ENCODE measurements around the gene UGT1A9. TPM values are rescaled to one million over a fixed set of nuclear protein-coding genes. Genes with fewer than 3 reads are reported as not detected.

The UGT1A9 gene
- total RNA-seq, 2 donors from 2014 or later = not detected

GRCh38 chr2:233794128-233794658, 122.5 kb downstream of the UGT1A9 start:
- Histone ChIP-seq H3K27ac (no peak overlapping the region), H3K36me3 (no peaks in the 10 kb centered on the region), H3K4me3 (no peak overlapping the region), H3K9me3 (no peaks in the 10 kb centered on the region), H3K4me1 (no peaks in the 10 kb centered on the region), H3K27me3 (no peaks in the 10 kb centered on the region)
- peak; percentile 36 for DNase-seq (ENCODE audit: low spot score)
- no peak for TF ChIP-seq CTCF (IDR thresholded peaks at IDR 0.05)

- peak; percentile 43 for DNase-seq (ENCODE audit: low spot score)
- Histone ChIP-seq H3K27ac (no peak overlapping the region), H3K9me3 (no peaks in the 10 kb centered on the region), H3K36me3 (no peaks in the 10 kb centered on the region), H3K4me1 (no peaks in the 10 kb centered on the region), H3K4me3 (no peak overlapping the region), H3K27me3 (no peaks in the 10 kb centered on the region)
- TF ChIP-seq CTCF (IDR thresholded peaks at IDR 0.05) = no peak
These were observed 124.1 kb downstream of the UGT1A9 start for GRCh38 chr2:233795735-233796171.

- no peaks in the 10 kb centered on the region for H3K9me3 ChIP-seq
- no peak overlapping the region for H3K4me3 ChIP-seq
- H3K27me3 ChIP-seq = no peaks in the 10 kb centered on the region
- no peaks in the 10 kb centered on the region for H3K36me3 ChIP-seq
- H3K4me1 ChIP-seq = no peaks in the 10 kb centered on the region
- H3K27ac ChIP-seq = no peak overlapping the region
- DNase-seq (ENCODE audit: low spot score) = peak; percentile 7
- TF ChIP-seq CTCF (IDR thresholded peaks at IDR 0.05) = no peak
These were observed 124.6 kb downstream of the UGT1A9 start for GRCh38 chr2:233796254-233796653.

GRCh38 chr2:233798335-233799086, 126.8 kb downstream of the UGT1A9 start:
- no peak for TF ChIP-seq CTCF (IDR thresholded peaks at IDR 0.05)
- peak; percentile 11 for DNase-seq (ENCODE audit: low spot score)
- no peak overlapping the region for H3K27ac ChIP-seq
- no peaks in the 10 kb centered on the region for H3K27me3 ChIP-seq
- H3K9me3 ChIP-seq = no peaks in the 10 kb centered on the region
- no peaks in the 10 kb centered on the region for H3K36me3 ChIP-seq
- H3K4me3 ChIP-seq = no peak overlapping the region
- H3K4me1 ChIP-seq = no peaks in the 10 kb centered on the region

GRCh38 chr2:233799087-233799665, 127.5 kb downstream of the UGT1A9 start:
- Histone ChIP-seq H3K4me1 (no peaks in the 10 kb centered on the region), H3K9me3 (no peaks in the 10 kb centered on the region), H3K27me3 (no peaks in the 10 kb centered on the region), H3K27ac (no peak overlapping the region), H3K4me3 (no peak overlapping the region), H3K36me3 (no peaks in the 10 kb centered on the region)
- peak; percentile 52 for DNase-seq (ENCODE audit: low spot score)
- TF ChIP-seq CTCF (IDR thresholded peaks at IDR 0.05) = no peak

Data from right atrium auricular region (tissue), 2 donors.